Activated gamma-delta T cell (primary cell): ENCODE results near the gene HOXA4.

Source experiments
- DNase-seq: peaks from one replicate; lab custom pipeline; 2025; lab: John Stamatoyannopoulos, UW

HOXA4 gene

DNA sequence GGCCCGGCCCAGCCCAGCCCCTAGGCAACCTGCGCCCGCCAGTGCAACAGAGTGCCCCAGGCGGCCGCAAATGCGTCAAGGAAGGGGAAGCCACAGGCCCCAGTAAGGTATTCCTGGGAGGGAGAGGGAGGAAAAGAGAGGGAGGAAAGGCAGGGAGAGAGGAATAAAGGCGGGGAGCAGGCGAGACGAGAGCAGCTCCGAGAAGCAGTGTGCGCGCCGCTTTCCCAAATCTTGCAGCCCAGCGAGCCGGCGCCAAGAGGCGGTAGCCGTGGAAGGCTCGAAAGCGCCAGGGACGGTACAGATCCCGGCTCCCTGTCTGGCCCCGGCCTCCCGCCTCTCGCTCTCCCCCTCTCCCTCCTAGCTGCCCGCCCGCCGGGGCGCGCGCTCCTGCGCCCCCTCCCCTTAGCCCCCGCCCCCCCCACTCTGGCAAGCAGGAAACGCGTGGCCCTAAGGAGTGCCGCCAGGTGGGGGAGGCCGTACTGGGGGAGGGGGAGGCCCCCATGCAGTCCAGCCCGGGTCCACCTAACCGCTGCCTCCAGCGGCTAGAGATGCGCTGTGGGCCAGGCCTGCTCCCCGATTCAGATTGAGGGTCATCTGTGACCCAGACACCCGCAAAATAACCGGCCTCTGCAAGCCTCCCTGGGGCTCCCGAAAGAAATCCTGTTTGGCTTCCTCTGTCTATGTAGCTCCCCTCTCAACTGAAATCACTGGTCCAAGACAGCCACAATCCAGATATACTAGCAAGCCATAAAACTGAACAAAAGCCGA lies 39.3 kb upstream of the HOXA4 start:
- DNase-seq = no peak

DNA sequence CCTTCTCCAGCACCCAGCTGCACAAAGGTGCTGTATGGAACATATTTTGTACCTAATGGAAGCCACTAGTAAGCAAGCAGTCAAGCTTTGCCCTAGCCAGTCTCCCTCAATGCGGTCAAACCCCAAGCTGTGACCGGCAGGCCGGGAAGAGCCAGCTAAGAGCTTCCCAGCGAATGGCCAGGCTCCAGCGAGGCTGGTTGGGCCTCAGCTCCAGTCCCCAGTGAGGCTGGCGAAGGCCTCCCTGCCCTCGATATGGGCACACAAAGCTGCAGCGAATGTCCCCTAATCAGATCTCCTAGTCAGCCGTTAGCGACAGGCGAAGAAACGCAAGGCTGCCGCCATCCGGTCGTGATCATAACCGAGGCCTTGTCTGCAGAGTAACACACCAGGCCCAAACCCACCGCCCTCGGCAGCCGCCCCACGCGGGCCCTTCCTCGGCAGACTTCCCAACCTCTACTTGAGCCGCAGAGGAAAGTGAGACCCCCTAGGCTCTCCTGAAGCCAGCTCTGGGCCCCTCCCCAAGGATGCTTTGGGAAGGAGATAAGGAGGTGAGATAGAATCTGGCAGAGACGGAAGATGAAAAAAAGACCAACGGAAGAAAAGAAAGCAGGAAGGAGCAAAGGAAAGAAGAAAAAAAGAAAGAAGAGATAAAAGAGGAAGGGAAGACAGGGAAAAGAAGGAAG lies 37.8 kb upstream of the HOXA4 start:
- no peak for DNase-seq

DNA sequence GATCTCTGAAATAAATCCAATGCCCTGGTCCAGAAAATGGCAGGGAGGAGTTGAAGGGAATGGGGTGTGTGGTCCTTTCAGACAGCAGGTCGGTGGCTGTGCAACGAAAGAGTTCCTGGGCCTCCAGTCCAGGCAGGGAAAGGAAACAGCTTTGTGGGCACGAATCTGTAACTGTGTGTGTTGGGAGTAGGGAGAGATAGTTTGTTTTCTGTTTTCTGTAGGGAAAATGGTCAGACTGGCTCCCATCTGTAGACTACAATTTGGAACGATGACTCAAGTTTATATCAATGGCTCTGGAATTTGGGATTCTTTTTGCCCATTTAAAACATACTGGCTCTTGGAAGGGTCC lies 37.3 kb upstream of the HOXA4 start:
- DNase-seq = no peak

DNA sequence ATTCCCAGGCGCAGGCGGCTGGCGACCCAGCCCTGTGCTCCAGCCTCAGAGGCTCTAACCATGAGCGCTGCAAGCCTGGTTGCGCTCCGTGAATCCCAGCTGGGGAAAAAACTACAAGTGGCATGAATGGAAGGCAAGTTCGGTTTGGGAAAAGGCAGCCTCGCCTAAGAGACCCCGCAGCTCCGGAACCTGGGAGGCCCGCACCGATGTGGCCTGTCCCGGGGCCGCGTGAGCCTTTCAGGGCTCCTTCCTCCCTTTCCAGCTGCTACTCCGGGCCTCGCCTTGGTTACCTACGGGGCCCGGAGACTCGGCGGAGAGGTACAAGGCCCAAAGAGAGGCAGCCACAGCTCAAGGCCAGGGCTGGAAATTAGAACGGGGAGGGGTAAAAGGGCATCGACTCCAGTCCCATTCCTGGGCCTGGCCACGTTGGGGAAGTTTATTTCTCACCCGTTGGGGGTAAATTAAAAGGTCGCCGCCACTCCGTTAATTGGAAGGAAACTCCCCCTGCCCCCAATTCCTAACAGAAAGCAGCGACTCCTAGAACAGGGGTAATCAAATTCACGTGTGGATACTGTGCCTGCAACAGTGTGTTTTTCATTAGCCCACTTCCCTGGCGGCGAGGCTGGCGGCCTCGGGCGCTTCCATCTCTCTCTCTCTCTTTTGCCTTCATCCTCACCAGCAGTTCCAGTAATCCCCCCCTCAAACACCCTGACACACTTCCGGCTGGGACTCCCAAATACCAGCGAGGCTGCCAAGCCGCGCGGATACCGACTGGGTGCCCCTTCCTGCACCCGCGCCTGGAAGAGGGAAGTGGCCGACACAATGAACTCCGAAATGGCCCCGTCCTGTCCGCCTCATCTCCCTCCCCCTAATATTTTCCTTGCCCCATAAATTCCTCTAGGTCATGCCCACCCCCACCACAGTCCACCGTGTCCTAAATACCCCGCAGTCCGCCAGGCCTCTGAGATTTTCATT lies 36.3 kb upstream of the HOXA4 start:
- DNase-seq = no peak

DNA sequence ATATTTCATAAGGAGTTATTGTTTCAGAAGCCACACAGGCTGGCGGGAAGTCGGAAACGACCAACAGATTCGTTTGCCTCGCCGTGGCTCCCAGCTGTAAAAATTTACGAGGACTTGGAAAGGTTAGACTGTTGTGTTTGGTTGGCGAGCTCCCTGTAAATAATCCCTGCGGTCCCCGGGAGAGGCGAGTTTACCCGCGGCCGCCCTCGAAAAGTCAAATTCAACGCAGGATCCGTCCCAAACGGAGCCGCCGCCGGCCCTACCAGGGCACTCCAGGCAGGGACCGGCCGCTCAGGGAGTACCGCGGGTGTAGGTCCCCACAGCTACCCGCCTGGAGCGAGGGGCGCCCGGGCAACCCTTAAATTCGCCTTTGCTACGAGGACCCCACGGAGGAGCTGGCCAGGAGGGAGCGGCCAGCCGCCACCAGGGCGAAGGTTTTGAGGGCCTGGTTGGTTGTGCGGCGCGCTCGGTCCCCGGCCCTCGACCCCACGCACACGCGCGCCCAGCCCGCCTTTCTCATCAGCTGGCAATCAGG lies 35.5 kb upstream of the HOXA4 start:
- no peak for DNase-seq

DNA sequence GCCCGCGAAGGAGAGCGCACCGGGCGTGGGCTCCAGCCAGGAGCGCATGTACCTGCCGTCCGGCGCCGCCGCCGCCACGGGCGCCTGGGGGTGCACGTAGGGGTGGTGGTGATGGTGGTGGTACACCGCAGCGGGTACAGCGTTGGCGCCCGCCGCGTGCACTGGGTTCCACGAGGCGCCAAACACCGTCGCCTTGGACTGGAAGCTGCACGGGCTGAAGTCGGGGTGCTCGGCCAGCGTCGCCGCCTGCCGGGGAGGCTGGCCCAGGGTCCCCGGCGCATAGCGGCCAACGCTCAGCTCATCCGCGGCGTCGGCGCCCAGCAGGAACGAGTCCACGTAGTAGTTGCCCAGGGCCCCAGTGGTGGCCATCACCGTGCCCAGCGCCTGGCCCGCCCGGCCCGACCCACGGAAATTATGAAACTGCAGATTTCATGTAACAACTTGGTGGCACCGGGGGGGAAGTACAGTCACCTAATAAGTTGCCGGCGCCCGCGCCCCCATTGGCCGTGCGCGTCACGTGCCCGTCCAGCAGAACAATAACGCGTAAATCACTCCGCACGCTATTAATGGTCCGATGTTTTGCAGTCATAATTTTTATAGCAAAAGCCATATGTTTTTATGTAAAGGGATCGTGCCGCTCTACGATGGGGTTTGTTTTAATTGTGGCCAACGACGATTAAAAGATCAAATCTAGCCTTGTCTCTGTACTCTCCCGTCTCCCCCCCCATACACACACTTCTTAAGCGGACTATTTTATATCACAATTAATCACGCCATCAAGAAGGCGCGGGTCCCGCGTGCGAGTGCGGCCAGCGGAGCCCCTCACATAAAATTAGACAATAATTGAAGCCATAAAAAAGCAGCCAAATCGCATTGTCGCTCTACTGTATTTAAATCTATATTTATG lies 34.8 kb upstream of the HOXA4 start, which contains the start of gene HOXA9:
TSS of gene HOXA9 (minus strand) at position 449 of the 907 bp plus-strand sequence. CDS start at position 369, 80 bp downstream.
- DNase-seq = no peak

DNA sequence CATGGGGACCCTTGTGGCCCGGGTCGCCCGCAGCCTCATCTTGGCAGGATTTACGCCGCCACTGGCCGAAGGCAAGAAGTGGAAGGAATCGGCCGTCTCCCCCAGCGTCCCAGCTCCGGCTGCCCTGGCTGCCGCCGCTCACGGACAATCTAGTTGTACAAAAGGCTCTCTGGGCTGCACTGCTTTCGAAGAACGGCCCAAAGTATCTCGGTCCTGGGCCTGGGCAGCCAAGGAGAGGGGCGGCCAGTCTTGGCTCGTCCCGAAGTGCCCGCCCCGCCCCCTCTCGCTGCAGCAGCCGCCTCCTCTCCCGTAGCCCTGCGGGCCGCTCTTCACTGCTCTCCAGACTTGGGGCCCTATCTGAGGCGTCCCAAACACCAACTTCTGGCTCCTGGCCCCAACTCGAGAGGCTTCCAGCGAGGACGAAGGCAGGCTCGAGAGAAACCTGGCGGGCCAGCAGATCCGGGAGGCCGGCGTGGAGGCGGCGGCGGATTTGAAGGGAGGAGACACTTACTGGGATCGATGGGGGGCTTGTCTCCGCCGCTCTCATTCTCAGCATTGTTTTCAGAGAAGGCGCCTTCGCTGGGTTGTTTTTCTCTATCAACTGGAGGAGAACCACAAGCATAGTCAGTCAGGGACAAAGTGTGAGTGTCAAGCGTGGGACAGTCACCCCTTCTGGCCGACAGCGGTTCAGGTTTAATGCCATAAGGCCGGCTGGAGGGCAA lies 34.0 kb upstream of the HOXA4 start:
- no peak for DNase-seq

DNA sequence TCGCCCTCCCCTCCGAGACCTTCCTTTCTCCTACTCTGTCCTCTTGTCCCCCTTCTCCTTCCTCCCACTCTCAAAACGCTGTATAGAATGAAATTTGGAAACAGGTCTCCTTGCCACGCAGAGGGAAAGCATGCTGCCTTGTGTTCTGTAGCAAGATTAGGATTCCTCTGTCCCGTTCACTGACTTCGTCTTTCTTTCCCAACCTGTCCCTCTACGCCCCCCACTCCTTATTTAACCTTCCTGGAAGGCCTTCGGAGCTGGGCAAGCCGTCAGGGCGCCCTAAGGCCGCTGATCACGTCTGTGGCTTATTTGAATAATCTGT lies 33.4 kb upstream of the HOXA4 start:
- no peak for DNase-seq

DNA sequence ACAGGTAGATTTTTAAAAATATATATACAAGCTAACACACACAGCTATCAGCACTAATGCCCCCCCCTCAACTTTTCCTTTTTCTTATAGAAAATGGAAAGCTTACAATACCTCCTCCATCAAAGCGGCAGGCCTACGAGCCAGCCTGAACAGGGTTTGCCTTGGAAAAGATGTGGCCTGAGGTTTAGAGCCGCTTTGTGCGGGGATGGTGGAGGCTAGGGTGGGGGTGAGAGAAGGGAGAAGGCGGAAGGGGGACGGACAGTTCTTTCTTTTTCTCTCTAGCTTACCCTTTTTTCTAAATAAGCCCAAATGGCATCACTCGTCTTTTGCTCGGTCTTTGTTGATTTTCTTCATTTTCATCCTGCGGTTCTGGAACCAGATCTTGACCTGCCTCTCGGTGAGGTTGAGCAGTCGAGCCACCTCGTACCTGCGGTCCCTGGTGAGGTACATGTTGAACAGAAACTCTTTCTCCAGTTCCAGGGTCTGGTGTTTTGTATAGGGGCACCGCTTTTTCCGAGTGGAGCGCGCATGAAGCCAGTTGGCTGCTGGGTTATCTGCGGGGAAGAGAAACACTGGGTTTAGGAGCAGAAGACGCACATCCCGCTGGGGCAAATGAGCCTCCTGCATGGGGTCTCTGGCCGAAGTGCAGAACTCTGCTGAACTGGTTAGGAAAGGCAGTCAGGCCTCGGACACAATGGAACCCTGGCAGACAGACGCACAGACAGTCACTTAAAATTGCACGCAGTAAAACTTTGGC lies 32.9 kb upstream of the HOXA4 start:
- no peak for DNase-seq

DNA sequence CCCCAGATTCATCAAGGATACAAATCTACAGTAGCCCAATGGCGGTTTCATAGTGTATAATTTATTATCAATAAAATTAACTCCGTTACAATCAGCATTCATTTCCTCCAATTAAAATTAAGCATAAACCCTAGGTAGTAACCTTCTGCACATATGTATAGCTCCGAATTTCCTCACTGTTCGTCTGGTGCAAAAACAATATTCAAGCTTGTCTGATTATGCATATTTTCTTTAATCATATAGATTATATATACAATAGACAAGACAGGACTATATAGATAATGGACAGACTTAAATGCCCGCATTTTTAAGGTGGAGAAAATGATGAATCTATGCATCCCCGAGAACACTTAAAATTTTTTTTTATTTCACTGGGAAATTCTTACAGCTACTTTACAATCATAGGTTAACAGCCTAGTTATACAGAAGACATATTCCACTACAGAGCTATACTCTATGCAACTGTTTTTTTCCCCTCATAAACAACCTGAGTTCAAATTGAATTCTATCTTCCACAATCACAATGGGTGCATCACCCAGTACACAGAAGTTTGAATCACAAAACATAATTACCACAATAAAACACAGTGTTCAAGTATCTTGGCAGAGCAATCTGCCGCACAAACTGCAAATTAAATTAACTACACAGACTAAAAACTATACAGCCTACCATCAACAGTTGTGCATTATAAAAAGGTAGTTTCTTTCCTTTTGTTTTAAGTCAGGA lies 32.2 kb upstream of the HOXA4 start:
- no peak for DNase-seq

DNA sequence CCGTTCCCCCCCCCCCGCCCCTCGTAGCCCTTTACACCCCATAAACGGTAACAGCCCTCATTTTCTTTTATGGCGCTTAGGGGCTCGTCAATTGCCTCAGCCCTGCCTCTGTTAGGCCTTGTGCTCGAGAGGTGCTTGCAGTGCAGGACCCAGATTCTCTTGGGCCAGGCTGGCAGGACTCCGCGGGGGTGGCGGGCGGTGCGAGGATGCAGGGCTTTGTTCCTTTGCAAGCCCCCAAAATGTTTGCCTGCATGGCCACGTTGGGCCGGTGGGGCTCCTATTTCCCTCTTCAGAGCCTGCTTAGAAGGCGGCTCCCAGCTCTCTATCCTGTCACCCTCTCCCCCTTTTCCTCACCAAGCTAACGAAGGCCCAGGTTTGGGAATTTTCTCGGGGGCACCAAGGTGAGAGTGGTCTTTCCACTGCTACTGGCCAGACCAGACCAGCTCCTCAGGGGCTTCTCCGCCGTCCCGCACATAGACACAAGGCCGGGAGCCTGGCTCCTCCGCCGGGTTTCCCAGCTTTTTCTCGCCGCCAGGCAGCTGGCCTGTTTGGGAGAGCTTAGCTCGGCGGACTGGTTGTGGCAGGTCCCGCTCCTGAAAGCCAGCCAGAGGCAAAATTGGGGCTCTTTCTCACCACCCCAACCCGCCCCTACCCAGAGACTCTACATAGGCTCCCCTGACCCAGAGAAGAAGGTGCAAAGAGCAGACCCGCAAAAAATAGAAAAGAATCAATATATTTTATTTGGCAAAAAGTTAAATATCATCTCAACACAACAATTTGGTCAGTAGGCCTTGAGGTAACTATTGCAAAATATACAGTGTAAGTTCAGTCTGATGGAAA lies 31.4 kb upstream of the HOXA4 start:
- DNase-seq = no peak

DNA sequence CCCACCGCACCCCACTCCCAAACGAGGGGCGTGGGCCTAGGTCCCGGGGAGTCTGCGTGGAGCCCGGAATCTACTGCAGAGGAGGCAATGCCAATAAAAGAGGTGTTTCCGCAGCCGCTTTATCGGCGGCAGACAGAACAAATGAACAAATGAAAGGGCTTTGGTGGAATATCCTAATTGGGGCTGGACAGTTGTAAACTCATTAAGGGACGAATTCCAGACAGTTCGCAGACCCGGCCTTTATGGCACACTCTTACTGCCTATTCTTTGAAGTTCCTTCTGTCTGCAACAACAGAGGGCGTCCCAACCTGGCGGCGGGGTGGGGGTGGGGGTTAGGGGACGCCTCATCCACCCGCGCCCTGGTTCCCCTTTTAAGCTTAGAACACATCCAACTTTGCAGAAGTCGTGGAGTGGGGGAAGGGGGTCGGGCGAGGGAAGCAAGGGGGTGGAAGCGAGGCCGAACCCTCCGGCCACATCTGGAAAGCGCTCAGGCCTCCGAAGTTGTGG lies 30.7 kb upstream of the HOXA4 start:
- DNase-seq = no peak

DNA sequence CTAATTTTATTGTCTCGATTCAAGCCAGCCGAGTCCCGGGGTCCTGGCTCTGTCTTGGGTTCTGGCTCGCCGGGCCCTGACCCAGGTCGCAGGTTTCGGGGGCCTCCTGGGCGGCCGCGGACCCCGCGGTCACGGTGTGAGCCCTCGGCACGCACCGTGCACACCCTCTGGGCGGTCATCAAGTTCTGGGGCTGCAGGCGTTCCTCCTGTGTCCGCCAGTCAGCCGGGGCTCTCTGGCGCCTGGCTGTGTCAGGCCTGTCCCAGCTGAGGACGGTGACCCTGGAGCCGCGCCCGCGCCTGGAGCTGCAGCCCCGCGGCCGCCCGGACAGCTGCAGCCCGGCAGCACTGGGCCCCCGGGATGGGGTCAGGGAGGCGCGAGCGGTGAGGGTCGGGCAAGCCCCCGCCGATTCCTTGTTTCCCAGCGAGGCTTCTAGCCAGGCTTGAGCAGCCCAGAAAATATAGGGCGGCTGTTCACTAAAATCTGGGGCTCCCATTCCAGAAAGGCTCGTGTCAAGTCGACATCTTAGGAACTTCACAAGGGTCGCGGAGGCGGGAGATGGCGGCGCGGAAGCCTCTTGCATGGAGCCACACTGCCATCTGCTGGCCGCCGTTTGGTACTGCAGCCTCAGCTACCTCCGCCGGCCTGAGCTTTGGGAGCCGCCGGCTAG lies 30.1 kb upstream of the HOXA4 start:
- peak; percentile 65 for DNase-seq

DNA sequence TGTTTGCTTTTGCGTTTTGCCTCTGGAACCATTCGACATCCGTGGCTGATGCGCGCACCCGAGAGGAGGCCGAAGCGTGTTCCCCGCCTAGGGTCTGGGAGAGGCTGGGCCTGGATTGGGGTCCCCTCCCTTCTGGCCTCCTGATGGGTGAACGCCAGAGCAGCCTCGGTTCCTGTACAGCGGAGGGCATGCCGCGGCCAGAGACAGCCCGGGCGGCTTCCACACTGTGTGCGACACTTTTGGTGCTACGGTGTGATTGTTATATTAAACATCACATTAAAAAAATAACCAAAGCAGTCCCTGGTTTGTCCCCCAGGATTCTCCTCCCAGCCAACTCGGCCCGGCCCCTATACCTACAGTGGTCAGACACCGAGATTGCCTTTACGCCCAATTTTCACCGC lies 29.6 kb upstream of the HOXA4 start:
- no peak for DNase-seq

DNA sequence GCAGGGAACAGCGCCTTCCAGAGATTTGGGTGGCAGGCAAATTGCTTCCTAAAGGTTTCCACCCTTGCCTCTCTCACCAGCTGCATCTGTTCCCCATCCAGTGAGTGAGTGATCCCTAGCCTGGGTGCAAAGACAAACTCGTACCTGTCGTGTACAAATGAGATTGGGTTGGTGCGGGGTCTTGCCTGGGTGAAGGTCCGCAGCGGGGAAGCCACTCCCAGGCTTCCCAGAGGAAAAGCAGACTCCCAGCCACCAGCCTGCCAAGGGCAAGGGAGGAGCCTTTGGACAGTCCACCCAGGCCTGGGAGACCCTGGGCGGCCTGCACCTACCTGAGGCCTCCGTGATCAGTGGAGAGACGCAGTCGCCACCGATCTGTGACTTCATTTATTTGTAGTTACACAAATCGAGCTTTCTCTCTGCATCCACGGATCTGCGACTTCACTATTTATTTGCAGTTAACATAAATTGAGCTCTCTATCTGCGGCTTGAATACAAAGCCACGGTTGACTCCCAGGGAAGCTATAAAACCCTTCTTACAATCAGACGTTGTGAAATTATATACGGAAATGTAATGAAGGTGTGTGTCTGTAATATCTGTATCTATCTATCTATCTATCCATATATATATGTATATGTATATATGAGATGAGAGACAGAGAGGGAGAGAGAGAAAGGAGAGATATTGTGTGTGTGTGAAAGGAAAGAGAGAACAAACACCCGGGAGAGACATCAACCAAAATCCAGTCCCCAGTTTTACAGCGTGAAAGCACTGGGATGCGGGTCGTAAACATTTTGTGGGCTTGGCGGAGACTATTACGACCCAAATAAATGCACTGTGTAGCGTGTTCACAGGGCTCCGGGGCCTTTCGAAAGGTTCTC lies 28.9 kb upstream of the HOXA4 start:
- DNase-seq = no peak
